Mucosa of descending colon (tissue), 3 donors: ENCODE measurements around the gene CHAC1. TPM values are rescaled to one million over a fixed set of nuclear protein-coding genes. Genes with fewer than 3 reads are reported as not detected.
A peak's percentile ranks its signal among the peaks of the same experiment; 100 is the strongest.

Experiments used
- ATAC-seq: fragments of 200-7000 bp; cut with Tn5 transposase; one replicate; pipeline ENCODE4 v1.9.1; 2020; ENCODE audit warnings: mild to moderate bottlenecking, moderate library complexity
- DNase-seq, 3 donors: peaks; one replicate each; pipeline ENCODE4 v3.0.0-alpha.2; 2020
- H3K36me3 ChIP-seq: fragments of 200-600 bp; one replicate; pipeline ENCODE4 v1.8.0; 2021; ENCODE audit warnings: low read depth, mild to moderate bottlenecking
- H3K4me1 ChIP-seq: fragments of 200-600 bp; one replicate; pipeline ENCODE4 v1.8.0; 2021; ENCODE audit warnings: low read depth, mild to moderate bottlenecking
- H3K4me3 ChIP-seq: fragments of 200-600 bp; one replicate; pipeline ENCODE4 v1.8.0; 2021; ENCODE audit warnings: mild to moderate bottlenecking
- H3K9me3 ChIP-seq: fragments of 200-600 bp; one replicate; pipeline ENCODE4 v1.8.0; 2021; ENCODE audit warnings: mild to moderate bottlenecking
- intact Hi-C, 2 donors: fragments of 100-400 bp; cut with DNase I in 1 of 2; cut with micrococcal nuclease in 1 of 2; formaldehyde crosslinking; loops; one replicate each; pipeline versions ENCODE4 v1.11.0 to v1.11.1; 2022; cut with DNase I, micrococcal nuclease
- total RNA-seq, 3 donors: library from RNA; stranded (reverse); fragmentation: NEBNext Ultra II Directional in 2 of 3; extraction: Animal tissue kit (Norgen Biotek cat#: 25700) in 2 of 3; gene quantifications; one replicate each; pipeline versions ENCODE4 v1.2.1 to v1.2.4, GENCODE V29; 2021 to 2023
- TF ChIP-seq, protein P1 (sequence below): fragments of 200-600 bp; IDR thresholded peaks from one replicate; pipeline ENCODE4 v1.8.0; 2022; ENCODE audit warnings: antibody characterized with exemption, mild to moderate bottlenecking
- donor health status: DM: no; HTN: no; CAD: no; lungs with moderate emphysema.
- donor health status: DM: no; HTN: no; CAD: no.
- donor health status: DM: no; HTN: yes; CAD: no.

Gene CHAC1
- total RNA-seq, 3 donors from 2014 or later = 0.69 to 3.1 (median 2.6) TPM

GRCh38 chr15:40928821-40929659, 24.2 kb upstream of the CHAC1 start, which contains the start of gene DLL4:
Gene DLL4, plus strand, starts transcription at chr15:40929340. Its CDS starts 329 bp downstream, at chr15:40929669.
- TF ChIP-seq, protein P1, sequence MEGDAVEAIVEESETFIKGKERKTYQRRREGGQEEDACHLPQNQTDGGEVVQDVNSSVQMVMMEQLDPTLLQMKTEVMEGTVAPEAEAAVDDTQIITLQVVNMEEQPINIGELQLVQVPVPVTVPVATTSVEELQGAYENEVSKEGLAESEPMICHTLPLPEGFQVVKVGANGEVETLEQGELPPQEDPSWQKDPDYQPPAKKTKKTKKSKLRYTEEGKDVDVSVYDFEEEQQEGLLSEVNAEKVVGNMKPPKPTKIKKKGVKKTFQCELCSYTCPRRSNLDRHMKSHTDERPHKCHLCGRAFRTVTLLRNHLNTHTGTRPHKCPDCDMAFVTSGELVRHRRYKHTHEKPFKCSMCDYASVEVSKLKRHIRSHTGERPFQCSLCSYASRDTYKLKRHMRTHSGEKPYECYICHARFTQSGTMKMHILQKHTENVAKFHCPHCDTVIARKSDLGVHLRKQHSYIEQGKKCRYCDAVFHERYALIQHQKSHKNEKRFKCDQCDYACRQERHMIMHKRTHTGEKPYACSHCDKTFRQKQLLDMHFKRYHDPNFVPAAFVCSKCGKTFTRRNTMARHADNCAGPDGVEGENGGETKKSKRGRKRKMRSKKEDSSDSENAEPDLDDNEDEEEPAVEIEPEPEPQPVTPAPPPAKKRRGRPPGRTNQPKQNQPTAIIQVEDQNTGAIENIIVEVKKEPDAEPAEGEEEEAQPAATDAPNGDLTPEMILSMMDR = no peak
- Histone ChIP-seq H3K4me3 (peak within 1 kb of the TSS; percentile 48), H3K4me1 (peaks cover 63% of the 10 kb centered on the region), H3K36me3 (no peaks in the 10 kb centered on the region), H3K9me3 (no peaks in the 10 kb centered on the region)
- DNase-seq (peak; percentile 87 to 91 (median 90)), ATAC-seq (peak; percentile 55)
- intact Hi-C loops = no loop called here

GRCh38 chr15:40929660-40930429, 23.4 kb upstream of the CHAC1 start:
- DNase-seq (peak in 2 of 3 donors; percentile 63 to 75), ATAC-seq (peak; percentile 5)
- Histone ChIP-seq H3K36me3 (no peaks in the 10 kb centered on the region), H3K9me3 (no peaks in the 10 kb centered on the region), H3K4me1 (peaks cover 64% of the 10 kb centered on the region), H3K4me3 (peak overlapping the region; percentile 48)
- TF ChIP-seq, protein P1 = no peak
- intact Hi-C loops = no loop called here

GRCh38 chr15:40930430-40931299, 22.6 kb upstream of the CHAC1 start:
- Histone ChIP-seq H3K4me1 (peaks cover 60% of the 10 kb centered on the region), H3K9me3 (no peaks in the 10 kb centered on the region), H3K4me3 (peak overlapping the region; percentile 48), H3K36me3 (no peaks in the 10 kb centered on the region)
- DNase-seq (peak; percentile 75 to 85 (median 79)), ATAC-seq (peak; percentile 15)
- TF ChIP-seq, protein P1 = peak; percentile 41
- intact Hi-C loops = no loop called here

- H3K36me3 ChIP-seq = no peaks in the 10 kb centered on the region
- TF ChIP-seq, protein P1 = no peak
- no peaks in the 10 kb centered on the region for H3K9me3 ChIP-seq
- H3K4me1 ChIP-seq = peaks cover 52% of the 10 kb centered on the region
- DNase-seq (peak in 2 of 3 donors; percentile 43 to 44), ATAC-seq (no peak)
- no peak overlapping the region for H3K4me3 ChIP-seq
- intact Hi-C loops = no loop called here
Observed at GRCh38 chr15:40931300-40932142, 21.8 kb upstream of the CHAC1 start.
